ENCODE results near the gene RMND1. TPM values are rescaled to one million over a fixed set of nuclear protein-coding genes. Genes with fewer than 3 reads are reported as not detected.
A peak's percentile ranks its signal among the peaks of the same experiment; 100 is the strongest.

Gene RMND1
- total and polyA plus RNA-seq, 9 of the 15 experiments (the other 6 are each of a cell fraction or from before 2014, with no cell fraction given), result 26.9 to 47.8 (median 36.2) TPM

DNA sequence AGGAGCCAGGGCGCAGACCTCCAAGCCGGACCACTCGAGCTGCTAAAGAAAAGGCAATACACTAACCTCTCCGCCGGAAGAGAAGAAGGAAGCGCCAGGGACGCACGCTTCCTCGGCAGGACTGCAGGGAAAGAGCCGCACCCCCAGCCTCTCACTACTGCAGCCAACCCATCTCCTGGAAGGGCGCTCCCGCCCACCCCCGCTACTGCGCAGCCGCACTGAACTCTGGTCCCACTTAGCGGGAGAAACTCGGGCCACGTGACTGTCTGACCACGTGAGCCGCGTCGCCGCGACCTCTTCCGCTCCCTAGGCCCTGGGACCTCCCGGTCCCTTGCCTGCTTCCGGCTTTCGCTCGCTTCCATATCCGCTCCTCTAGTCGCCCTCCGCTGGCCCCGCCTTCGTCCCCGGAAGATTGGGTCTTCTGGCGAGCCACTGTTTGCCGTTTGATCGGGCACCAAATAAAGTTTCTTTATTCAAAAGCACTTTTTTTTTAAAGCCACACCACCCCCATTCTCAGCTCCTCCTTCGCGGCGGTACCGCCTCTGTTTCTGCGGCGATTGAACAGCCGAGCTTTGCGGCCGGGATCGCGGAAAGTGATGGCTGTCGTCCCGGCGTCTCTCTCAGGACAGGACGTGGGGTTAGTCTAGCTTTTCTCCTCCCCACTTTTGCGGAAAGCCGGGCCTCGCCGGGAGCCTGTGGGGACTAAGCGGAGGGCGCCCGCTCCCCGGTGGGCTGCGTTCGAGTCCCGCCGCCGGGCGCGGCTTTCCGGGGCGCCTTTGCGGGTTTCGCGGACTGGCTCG, at the start of gene RMND1 (continued):
- TF ChIP-seq HNRNPLL (IDR thresholded peaks at IDR 0.05; ENCODE audit: low read depth, low read length, poor library complexity, severe bottlenecking) (peak; percentile 90), ZFX (CRISPR knock-in tag; IDR thresholded peaks at IDR 0.05) (peak; percentile 88), GABPB2 (CRISPR knock-in tag; conservative IDR thresholded peaks at IDR 0.05) (0 out of 2 replicates have a peak, but pooled peaks have one; percentile 6), HDAC1 (IDR thresholded peaks at IDR 0.05) (peak in 1 of 2 experiments; percentile 97; a peak in 2 of 4 replicates), SAP30 (IDR thresholded peaks at IDR 0.05; ENCODE audit: borderline replicate concordance, insufficient read depth, low read depth, low read length, poor library complexity, severe bottlenecking) (peak; percentile 91), ZNF217 (CRISPR knock-in tag; IDR thresholded peaks at IDR 0.05) (no peak), ZNF668 (CRISPR knock-in tag; IDR thresholded peaks at IDR 0.05) (no peak), TARDBP (IDR thresholded peaks at IDR 0.05) (0 out of 2 replicates have a peak, but pooled peaks have one; percentile 62), KDM2B (CRISPR knock-in tag; IDR thresholded peaks at IDR 0.05) (peak; percentile 87), ZNF609 (CRISPR knock-in tag; IDR thresholded peaks at IDR 0.05; ENCODE audit: borderline replicate concordance) (peak; percentile 76; the same call in 1 of the 2 replicates), GTF2A2 (tag; IDR thresholded peaks at IDR 0.05) (no peak)
- TF ChIP-seq, protein P1, sequence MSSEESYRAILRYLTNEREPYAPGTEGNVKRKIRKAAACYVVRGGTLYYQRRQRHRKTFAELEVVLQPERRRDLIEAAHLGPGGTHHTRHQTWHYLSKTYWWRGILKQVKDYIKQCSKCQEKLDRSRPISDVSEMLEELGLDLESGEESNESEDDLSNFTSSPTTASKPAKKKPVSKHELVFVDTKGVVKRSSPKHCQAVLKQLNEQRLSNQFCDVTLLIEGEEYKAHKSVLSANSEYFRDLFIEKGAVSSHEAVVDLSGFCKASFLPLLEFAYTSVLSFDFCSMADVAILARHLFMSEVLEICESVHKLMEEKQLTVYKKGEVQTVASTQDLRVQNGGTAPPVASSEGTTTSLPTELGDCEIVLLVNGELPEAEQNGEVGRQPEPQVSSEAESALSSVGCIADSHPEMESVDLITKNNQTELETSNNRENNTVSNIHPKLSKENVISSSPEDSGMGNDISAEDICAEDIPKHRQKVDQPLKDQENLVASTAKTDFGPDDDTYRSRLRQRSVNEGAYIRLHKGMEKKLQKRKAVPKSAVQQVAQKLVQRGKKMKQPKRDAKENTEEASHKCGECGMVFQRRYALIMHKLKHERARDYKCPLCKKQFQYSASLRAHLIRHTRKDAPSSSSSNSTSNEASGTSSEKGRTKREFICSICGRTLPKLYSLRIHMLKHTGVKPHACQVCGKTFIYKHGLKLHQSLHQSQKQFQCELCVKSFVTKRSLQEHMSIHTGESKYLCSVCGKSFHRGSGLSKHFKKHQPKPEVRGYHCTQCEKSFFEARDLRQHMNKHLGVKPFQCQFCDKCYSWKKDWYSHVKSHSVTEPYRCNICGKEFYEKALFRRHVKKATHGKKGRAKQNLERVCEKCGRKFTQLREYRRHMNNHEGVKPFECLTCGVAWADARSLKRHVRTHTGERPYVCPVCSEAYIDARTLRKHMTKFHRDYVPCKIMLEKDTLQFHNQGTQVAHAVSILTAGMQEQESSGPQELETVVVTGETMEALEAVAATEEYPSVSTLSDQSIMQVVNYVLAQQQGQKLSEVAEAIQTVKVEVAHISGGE (CRISPR knock-in tag; IDR thresholded peaks at IDR 0.05), result peak in 2 of 3 experiments; percentile 82 to 97; a peak in 4 of 6 replicates
- TF ChIP-seq, protein P2, sequence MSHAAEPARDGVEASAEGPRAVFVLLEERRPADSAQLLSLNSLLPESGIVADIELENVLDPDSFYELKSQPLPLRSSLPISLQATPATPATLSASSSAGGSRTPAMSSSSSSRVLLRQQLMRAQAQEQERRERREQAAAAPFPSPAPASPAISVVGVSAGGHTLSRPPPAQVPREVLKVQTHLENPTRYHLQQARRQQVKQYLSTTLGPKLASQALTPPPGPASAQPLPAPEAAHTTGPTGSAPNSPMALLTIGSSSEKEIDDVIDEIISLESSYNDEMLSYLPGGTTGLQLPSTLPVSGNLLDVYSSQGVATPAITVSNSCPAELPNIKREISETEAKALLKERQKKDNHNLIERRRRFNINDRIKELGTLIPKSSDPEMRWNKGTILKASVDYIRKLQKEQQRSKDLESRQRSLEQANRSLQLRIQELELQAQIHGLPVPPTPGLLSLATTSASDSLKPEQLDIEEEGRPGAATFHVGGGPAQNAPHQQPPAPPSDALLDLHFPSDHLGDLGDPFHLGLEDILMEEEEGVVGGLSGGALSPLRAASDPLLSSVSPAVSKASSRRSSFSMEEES (CRISPR knock-in tag; IDR thresholded peaks at IDR 0.05), result peak; percentile 99
- TF ChIP-seq, protein P3, sequence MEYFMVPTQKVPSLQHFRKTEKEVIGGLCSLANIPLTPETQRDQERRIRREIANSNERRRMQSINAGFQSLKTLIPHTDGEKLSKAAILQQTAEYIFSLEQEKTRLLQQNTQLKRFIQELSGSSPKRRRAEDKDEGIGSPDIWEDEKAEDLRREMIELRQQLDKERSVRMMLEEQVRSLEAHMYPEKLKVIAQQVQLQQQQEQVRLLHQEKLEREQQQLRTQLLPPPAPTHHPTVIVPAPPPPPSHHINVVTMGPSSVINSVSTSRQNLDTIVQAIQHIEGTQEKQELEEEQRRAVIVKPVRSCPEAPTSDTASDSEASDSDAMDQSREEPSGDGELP (CRISPR knock-in tag; IDR thresholded peaks at IDR 0.05; ENCODE audit: borderline replicate concordance), result peak; percentile 92

All from K562 (cell line).